HepG2 (cell line): ENCODE results near the gene ZSWIM8. TPM values are rescaled to one million over a fixed set of nuclear protein-coding genes. Genes with fewer than 3 reads are reported as not detected.
A peak's percentile ranks its signal among the peaks of the same experiment; 100 is the strongest.

Source experiments
- KAT8 ChIP-seq: IDR thresholded peaks from 2 replicates; pipeline ENCODE4 v1.6.1; 2016; ENCODE audit warnings: missing genetic modification reagents, missing compliant biosample characterization
- MTA1 ChIP-seq: sonication (generic); formaldehyde crosslinking; IDR thresholded peaks from 2 replicates; pipeline ENCODE4 v1.4.0; 2020; ENCODE audit warnings: missing genetic modification reagents, mild to moderate bottlenecking, borderline replicate concordance
- NFAT5 ChIP-seq: sonication (generic); formaldehyde crosslinking; IDR thresholded peaks from 2 replicates; pipeline ENCODE4 v1.4.0; 2020; ENCODE audit warnings: missing genetic modification reagents
- NFYB ChIP-seq: sonication (generic); formaldehyde crosslinking; IDR thresholded peaks from 2 replicates; pipeline ENCODE4 v1.4.0; 2020; ENCODE audit warnings: missing genetic modification reagents
- NONO ChIP-seq, 2 experiments: fragments of 450-650 bp in 1 of 2; sonication (generic) in 1 of 2; formaldehyde crosslinking in 1 of 2; IDR thresholded peaks in 1 of 2; conservative IDR thresholded peaks in 1 of 2; 2 replicates each; pipeline versions ENCODE4 v1.6.1 to v1.8.0; 2017 to 2022; ENCODE audit warnings: mild to moderate bottlenecking in 1 of 2, missing genetic modification reagents in 1 of 2, moderate library complexity in 1 of 2
- ZNF138 ChIP-seq: sonication (generic); formaldehyde crosslinking; IDR thresholded peaks from 2 replicates; pipeline ENCODE4 v1.5.0; 2020; ENCODE audit warnings: mild to moderate bottlenecking, low read depth, missing genetic modification reagents
- ZNF841 ChIP-seq: sonication (generic); formaldehyde crosslinking; IDR thresholded peaks from 2 replicates; pipeline ENCODE4 v1.8.1; 2023; ENCODE audit warnings: missing genetic modification reagents, borderline replicate concordance
- polyA plus RNA-seq, 8 experiments: library from polyadenylated mRNA; depleted of rRNA in 3 of 8; stranded (reverse) in 7 of 8; unstranded in 1 of 8; fragments of >200 nt; fragmentation: Illumina TruSeq in 4 of 8; extraction: Trizol in 4 of 8; gene quantifications; 2 replicates each; pipeline versions ENCODE4 v1.2.1 to v1.2.3, GENCODE V29; 2011 to 2016; ENCODE audit warnings: low read depth in 4 of 8, missing spikeins in 1 of 8, mixed read lengths in 1 of 8; ENCODE audit not compliant: insufficient read depth in 1 of 8
- total RNA-seq, 5 experiments: library from RNA; depleted of rRNA; stranded (reverse); fragments of >200 nt; fragmentation: Illumina TruSeq; extraction: Trizol; gene quantifications; 2 replicates each; pipeline ENCODE4 v1.2.3, GENCODE V29; 2016; ENCODE audit warnings: low read depth in 1 of 5
- TF ChIP-seq, protein P1 (sequence below): sonication (generic); formaldehyde crosslinking; IDR thresholded peaks from 2 replicates; pipeline ENCODE4; 2020; ENCODE audit warnings: missing genetic modification reagents, mild to moderate bottlenecking, borderline replicate concordance

ZSWIM8 gene
- total and polyA plus RNA-seq, 2 of the 13 experiments (the other 11 are each of a cell fraction or from before 2014, with no cell fraction given), result 39.9 to 98.2 TPM

- no peak for TF ChIP-seq MTA1 (CRISPR knock-in tag)
- TF ChIP-seq, protein P1, sequence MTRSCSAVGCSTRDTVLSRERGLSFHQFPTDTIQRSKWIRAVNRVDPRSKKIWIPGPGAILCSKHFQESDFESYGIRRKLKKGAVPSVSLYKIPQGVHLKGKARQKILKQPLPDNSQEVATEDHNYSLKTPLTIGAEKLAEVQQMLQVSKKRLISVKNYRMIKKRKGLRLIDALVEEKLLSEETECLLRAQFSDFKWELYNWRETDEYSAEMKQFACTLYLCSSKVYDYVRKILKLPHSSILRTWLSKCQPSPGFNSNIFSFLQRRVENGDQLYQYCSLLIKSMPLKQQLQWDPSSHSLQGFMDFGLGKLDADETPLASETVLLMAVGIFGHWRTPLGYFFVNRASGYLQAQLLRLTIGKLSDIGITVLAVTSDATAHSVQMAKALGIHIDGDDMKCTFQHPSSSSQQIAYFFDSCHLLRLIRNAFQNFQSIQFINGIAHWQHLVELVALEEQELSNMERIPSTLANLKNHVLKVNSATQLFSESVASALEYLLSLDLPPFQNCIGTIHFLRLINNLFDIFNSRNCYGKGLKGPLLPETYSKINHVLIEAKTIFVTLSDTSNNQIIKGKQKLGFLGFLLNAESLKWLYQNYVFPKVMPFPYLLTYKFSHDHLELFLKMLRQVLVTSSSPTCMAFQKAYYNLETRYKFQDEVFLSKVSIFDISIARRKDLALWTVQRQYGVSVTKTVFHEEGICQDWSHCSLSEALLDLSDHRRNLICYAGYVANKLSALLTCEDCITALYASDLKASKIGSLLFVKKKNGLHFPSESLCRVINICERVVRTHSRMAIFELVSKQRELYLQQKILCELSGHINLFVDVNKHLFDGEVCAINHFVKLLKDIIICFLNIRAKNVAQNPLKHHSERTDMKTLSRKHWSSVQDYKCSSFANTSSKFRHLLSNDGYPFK (CRISPR knock-in tag), result peak; percentile 9; the same call in 1 of the 2 replicates
- TF ChIP-seq ZNF138 (CRISPR knock-in tag), result 0 out of 2 replicates have a peak, but pooled peaks have one; percentile 13
- no peak for TF ChIP-seq ZNF841 (CRISPR knock-in tag)
- TF ChIP-seq NFYB (CRISPR knock-in tag), result 0 out of 2 replicates have a peak, but pooled peaks have one; percentile 23
- no peak for TF ChIP-seq NONO (IDR thresholded peaks at IDR 0.05)
- TF ChIP-seq NONO (CRISPR knock-in tag; conservative IDR thresholded peaks at IDR 0.05), result no peak
- peak; percentile 18; the same call in 1 of the 2 replicates for TF ChIP-seq NFAT5 (CRISPR knock-in tag)
- 0 out of 2 replicates have a peak, but pooled peaks have one; percentile 2 for TF ChIP-seq KAT8 (CRISPR knock-in tag)
- TF ChIP-seq, all 625 proteins: peak for 13
Measured at GRCh38 chr10:73771722-73772280, 13.6 kb upstream of the ZSWIM8 start (continued).
